DOHH2 (cell line): ENCODE measurements around the gene LHFPL6.

Experiments
- H3F3A ChIP-seq: fragments of 200-600 bp; sonication (generic), shearing (Covaris generic); 2 replicates; pipeline ENCODE4 v1.6.0; 2016; ENCODE audit warnings: antibody characterized with exemption, mild to moderate bottlenecking; ENCODE audit not compliant: control insufficient read depth, insufficient read depth
- H3K27ac ChIP-seq: fragments of 200-600 bp; sonication (generic); 2 replicates; pipeline ENCODE4 v1.5.1; 2014; ENCODE audit warnings: low read depth, mild to moderate bottlenecking, low read length, moderate library complexity
- H3K27me3 ChIP-seq: fragments of 200-600 bp; sonication (generic); 2 replicates; pipeline ENCODE4 v1.6.1; 2014; ENCODE audit warnings: mild to moderate bottlenecking, low read length, mixed read lengths; ENCODE audit not compliant: control insufficient read depth
- H3K36me3 ChIP-seq: fragments of 200-600 bp; sonication (generic); 2 replicates; pipeline ENCODE4 v1.6.1; 2014; ENCODE audit warnings: mild to moderate bottlenecking, low read length, moderate library complexity, mixed read lengths; ENCODE audit not compliant: control insufficient read depth
- H3K4me1 ChIP-seq: fragments of 200-600 bp; sonication (generic); 2 replicates; pipeline ENCODE4 v1.6.1; 2014; ENCODE audit warnings: mild to moderate bottlenecking, low read length, mixed read lengths; ENCODE audit not compliant: control insufficient read depth
- H3K4me2 ChIP-seq: fragments of 200-600 bp; sonication (generic); 2 replicates; pipeline ENCODE4 v1.6.0; 2014; ENCODE audit warnings: mild to moderate bottlenecking, low read length, moderate library complexity
- H3K4me3 ChIP-seq: fragments of 200-600 bp; sonication (generic); 2 replicates; pipeline ENCODE4 v1.5.1; 2014; ENCODE audit warnings: mild to moderate bottlenecking, low read length, mixed read lengths
- H3K79me2 ChIP-seq: fragments of 200-600 bp; sonication (generic); 2 replicates; pipeline ENCODE4 v1.6.1; 2014; ENCODE audit warnings: mild to moderate bottlenecking, low read length, mixed read lengths; ENCODE audit not compliant: control insufficient read depth
- H3K9me2 ChIP-seq: fragments of 200-600 bp; sonication (generic); replicated peaks from 2 replicates; pipeline ENCODE4 v1.6.1; 2014; ENCODE audit warnings: mild to moderate bottlenecking, low read length, mixed read lengths; ENCODE audit not compliant: control insufficient read depth
- H3K9me3 ChIP-seq: fragments of 200-600 bp; sonication (generic); 2 replicates; pipeline ENCODE4 v1.6.1; 2014; ENCODE audit warnings: antibody characterized with exemption, low read length, mixed read lengths; ENCODE audit not compliant: control insufficient read depth, insufficient read depth
- H4K20me1 ChIP-seq: fragments of 200-600 bp; sonication (generic); 2 replicates; pipeline ENCODE4 v1.6.0; 2014; ENCODE audit warnings: low read depth, mild to moderate bottlenecking, antibody characterized with exemption, low read length, moderate library complexity; ENCODE audit not compliant: control insufficient read depth, insufficient read depth
- EZH2phosphoT487 ChIP-seq: fragments of 200-600 bp; sonication (generic); IDR thresholded peaks from 2 replicates; pipeline ENCODE4 v1.6.1; 2017; ENCODE audit warnings: borderline replicate concordance, mild to moderate bottlenecking, antibody characterized with exemption, low read length, moderate library complexity, mixed read lengths
- TF ChIP-seq, protein P1 (sequence below): fragments of 200-600 bp; sonication (generic); IDR thresholded peaks from one replicate; pipeline ENCODE4 v1.5.1; 2014; ENCODE audit warnings: antibody characterized with exemption, mild to moderate bottlenecking, low read depth, low read length; ENCODE audit not compliant: poor library complexity, severe bottlenecking

LHFPL6 gene

DNA sequence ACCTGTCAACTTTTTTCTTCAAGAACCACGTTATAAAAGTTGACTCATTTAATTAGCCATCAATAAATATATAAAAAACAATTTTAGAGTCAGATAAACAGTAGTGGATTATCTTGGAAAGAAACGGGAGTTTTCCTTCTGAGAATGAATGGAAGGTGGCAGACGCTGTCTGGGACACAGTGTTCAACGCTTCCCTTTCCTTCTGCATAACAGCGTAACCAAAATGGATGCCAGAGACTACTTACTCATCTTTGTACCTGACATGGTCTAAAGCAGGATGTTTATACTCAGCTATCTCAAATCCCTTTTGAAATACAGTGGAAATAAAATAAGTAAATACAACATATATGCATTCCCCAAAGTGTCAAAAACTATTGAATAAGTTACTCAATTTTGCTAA, 195.2 kb downstream of the LHFPL6 start:
- Histone ChIP-seq H3K4me3 (no peak overlapping the region), H3K4me1 (peaks cover 8% of the 10 kb centered on the region), H3K36me3 (no peaks in the 10 kb centered on the region), H3K79me2 (peaks cover 7% of the 10 kb centered on the region; the same call in 1 of the 2 replicates), H3K27ac (no peak overlapping the region), H3K4me2 (no peak overlapping the region), H3K9me3 (no peaks in the 10 kb centered on the region), H3K9me2 (no peaks in the 10 kb centered on the region), H3F3A (no peaks in the 10 kb centered on the region), H4K20me1 (no peaks in the 10 kb centered on the region), H3K27me3 (no peaks in the 10 kb centered on the region)
- TF ChIP-seq, protein P1, sequence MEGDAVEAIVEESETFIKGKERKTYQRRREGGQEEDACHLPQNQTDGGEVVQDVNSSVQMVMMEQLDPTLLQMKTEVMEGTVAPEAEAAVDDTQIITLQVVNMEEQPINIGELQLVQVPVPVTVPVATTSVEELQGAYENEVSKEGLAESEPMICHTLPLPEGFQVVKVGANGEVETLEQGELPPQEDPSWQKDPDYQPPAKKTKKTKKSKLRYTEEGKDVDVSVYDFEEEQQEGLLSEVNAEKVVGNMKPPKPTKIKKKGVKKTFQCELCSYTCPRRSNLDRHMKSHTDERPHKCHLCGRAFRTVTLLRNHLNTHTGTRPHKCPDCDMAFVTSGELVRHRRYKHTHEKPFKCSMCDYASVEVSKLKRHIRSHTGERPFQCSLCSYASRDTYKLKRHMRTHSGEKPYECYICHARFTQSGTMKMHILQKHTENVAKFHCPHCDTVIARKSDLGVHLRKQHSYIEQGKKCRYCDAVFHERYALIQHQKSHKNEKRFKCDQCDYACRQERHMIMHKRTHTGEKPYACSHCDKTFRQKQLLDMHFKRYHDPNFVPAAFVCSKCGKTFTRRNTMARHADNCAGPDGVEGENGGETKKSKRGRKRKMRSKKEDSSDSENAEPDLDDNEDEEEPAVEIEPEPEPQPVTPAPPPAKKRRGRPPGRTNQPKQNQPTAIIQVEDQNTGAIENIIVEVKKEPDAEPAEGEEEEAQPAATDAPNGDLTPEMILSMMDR = no peak
- TF ChIP-seq EZH2phosphoT487 = no peak

DNA sequence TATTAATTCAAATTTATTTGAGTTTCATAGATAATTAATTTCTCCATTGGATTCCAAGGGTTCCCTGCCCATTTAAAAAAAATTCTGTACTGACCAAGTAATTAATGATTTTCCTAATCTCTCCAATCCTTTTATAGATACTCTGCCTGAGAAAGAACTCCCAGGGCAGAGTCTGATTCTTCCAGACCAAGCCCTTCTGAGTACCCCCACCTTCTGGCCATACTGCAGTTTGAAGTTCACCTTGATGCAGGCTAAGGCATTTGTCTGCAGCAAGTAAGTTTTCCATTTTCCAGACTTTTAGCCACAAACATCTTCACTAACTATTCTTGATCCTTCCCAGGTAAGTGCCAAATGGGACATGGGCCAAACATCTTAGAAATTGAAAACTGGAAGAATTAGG, 195.9 kb downstream of the LHFPL6 start:
- Histone ChIP-seq H3K9me3 (no peaks in the 10 kb centered on the region), H3K79me2 (peaks cover 7% of the 10 kb centered on the region; the same call in 1 of the 2 replicates), H4K20me1 (no peaks in the 10 kb centered on the region), H3K4me2 (no peak overlapping the region), H3K27me3 (no peaks in the 10 kb centered on the region), H3K27ac (no peak overlapping the region), H3K36me3 (no peaks in the 10 kb centered on the region), H3K4me3 (no peak overlapping the region), H3F3A (no peaks in the 10 kb centered on the region), H3K9me2 (no peaks in the 10 kb centered on the region), H3K4me1 (peaks cover 9% of the 10 kb centered on the region)
- TF ChIP-seq EZH2phosphoT487 = no peak

DNA sequence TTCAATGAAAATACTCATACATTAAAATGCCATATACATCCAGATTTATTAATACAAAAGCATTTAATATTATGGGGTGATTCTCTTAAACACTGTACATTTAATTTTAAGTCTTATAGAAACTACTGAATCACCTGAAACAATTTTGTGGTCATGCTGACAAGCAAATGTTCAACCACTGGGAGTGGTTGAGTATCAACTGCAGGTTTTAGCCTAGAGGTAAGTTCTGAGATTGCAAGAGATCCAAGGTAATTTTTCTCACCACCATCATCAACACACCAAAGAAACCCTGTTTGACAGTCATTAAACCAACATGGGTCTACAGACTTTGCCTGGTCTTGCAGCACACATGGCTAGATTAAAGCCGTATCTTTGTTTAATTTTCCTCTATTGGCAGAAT, 196.3 kb downstream of the LHFPL6 start:
- Histone ChIP-seq H3K36me3 (no peaks in the 10 kb centered on the region), H3K27ac (no peak overlapping the region), H4K20me1 (no peaks in the 10 kb centered on the region), H3K4me2 (no peak overlapping the region), H3F3A (no peaks in the 10 kb centered on the region), H3K4me1 (peaks cover 9% of the 10 kb centered on the region), H3K27me3 (no peaks in the 10 kb centered on the region), H3K79me2 (peaks cover 7% of the 10 kb centered on the region; the same call in 1 of the 2 replicates), H3K9me2 (no peaks in the 10 kb centered on the region), H3K9me3 (no peaks in the 10 kb centered on the region), H3K4me3 (no peak overlapping the region)
- TF ChIP-seq, protein P1 = no peak
- TF ChIP-seq EZH2phosphoT487 = no peak

DNA sequence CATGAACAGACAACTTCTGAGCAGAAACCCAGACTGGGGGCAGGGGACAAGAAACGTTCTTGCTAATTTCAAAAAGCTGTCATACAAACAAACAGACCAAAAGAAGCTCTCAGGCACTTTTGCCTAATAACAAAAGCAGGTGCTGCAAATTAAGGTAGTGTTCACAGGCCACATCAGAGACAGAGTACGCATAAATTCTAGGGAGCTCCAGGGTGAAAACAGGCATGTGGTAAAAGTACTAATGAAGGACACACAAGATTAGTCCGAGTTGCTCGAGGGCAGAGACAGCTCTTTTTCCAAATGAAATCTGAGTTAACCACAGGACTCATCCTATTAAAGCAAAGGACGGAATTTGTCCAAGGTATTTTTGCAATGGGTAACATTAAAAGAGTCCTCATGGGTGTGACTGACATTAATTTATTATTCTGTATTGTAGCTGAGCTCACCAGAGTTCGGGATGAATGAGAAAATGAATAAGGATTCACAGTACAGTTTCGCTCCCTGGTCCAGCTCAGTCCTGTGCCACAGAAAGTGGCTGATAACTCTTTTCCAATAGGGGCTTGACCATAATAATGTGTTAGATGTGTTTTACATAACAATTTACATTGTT, 197.3 kb downstream of the LHFPL6 start:
- TF ChIP-seq EZH2phosphoT487 = no peak
- TF ChIP-seq, protein P1 = no peak
- Histone ChIP-seq H3K79me2 (peaks cover 7% of the 10 kb centered on the region; the same call in 1 of the 2 replicates), H3K36me3 (no peaks in the 10 kb centered on the region), H3F3A (no peaks in the 10 kb centered on the region), H3K9me3 (no peaks in the 10 kb centered on the region), H4K20me1 (no peaks in the 10 kb centered on the region), H3K27ac (no peak overlapping the region), H3K4me3 (no peak overlapping the region), H3K27me3 (no peaks in the 10 kb centered on the region), H3K4me2 (no peak overlapping the region), H3K9me2 (no peaks in the 10 kb centered on the region), H3K4me1 (peaks cover 16% of the 10 kb centered on the region)
